ENCODE data around the gene PGAP2. TPM values are rescaled to one million over a fixed set of nuclear protein-coding genes. Genes with fewer than 3 reads are reported as not detected.

The PGAP2 gene
- 20.1 to 23.4 TPM (median 22.3 TPM) in 5 replicates for total RNA-seq (2022; extraction: Qiagen RNA extraction)

DNA sequence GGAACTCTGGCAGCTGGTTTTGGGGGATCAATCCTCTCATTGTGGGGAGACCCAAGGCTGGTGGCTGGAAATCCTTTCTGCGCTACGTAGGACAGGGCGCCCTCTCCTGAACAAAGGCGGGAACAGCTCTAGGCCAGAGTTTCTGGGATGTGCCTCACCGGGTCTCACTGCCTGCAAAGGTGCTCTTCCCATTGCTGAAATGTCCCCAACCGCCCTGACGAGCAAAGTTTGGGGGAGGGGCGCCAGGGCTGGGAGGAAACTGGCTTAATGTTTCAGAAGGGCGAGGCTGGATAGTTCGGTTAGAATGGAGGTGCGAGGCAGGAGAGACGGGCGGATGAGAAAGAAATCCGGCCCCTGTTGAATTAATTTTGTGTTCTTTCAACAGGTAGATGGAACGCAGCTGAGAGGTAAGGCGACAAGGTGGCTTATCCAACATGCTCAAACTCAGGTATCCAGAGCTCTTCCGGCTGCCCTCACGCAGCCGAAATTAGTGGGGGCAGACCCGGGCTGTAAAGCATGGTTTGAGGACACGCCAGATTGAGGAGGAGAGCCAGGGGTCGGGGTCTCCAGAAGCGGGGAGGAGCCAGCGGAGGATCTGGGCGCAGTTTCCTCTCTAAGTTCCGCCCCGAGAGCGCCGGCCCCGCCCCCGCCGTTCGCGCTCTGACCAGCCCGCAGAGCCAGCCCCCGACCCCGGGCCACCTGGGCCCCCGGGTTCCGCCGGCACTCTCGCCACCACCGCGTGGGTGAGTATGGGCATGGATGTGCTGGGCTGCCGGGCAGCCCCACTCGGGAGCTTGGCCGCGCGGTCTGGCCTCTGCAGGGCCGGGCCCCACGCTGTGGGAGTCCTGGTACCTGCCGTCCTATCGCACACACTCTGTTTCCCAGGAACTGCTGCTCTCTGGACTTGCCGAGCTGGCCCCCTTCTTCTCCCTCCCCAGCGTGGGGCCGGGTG lies at the start of gene PGAP2:
Gene PGAP2 (plus strand): TSS at position 652 of the 952 bp plus-strand sequence. CDS start 2,700 bp downstream, outside the sequence.

DNA sequence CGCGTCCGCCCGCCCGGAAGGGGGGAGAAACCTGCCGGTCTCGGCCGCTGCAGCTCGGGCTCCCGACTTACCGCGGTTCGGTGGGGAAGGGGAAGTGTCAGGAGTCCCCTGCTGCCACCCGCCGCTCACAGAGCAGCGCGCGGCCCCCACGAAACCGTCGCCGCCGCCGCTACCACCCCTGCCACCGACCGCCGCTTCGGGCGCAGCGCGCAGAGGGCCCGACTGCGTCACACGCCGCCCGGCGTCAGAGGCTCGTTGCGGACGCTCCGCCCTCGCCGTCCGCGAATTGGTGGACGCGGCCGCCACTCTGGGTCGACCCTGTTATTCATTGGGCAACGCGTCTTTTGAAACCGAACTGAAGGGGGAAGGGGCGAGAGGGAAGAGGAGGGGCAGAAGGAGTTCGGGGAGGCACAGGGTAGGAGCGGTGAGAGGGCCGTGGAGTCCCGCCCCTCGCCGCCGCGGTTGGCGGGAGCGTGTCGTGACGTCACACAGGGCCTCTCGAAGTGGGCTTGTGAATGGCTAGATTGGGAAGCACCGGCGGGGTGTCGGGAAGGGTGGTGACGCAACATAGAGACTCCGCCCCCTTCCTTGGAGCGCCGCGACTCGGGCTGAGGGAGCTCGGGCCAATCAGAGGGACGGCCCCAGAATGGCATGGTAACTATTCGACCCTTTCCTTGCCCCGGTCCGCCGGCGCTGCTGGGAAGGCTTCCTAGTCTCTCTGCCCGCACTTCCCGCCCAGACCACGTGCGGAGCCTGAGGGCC lies 10.8 kb upstream of the PGAP2 start, which contains the start of gene NUP98:
Gene NUP98 (minus strand): TSS at position 226 of the 762 bp plus-strand sequence. CDS start 15,437 bp downstream, outside the sequence.

GRCh38 chr11:3840870-3841425 lies 32.6 kb downstream of the PGAP2 start, which contains the start of gene RHOG:
TSS of gene RHOG (minus strand) at chr11:3840959. CDS start at chr11:3828138, 12,821 bp downstream.

DNA sequence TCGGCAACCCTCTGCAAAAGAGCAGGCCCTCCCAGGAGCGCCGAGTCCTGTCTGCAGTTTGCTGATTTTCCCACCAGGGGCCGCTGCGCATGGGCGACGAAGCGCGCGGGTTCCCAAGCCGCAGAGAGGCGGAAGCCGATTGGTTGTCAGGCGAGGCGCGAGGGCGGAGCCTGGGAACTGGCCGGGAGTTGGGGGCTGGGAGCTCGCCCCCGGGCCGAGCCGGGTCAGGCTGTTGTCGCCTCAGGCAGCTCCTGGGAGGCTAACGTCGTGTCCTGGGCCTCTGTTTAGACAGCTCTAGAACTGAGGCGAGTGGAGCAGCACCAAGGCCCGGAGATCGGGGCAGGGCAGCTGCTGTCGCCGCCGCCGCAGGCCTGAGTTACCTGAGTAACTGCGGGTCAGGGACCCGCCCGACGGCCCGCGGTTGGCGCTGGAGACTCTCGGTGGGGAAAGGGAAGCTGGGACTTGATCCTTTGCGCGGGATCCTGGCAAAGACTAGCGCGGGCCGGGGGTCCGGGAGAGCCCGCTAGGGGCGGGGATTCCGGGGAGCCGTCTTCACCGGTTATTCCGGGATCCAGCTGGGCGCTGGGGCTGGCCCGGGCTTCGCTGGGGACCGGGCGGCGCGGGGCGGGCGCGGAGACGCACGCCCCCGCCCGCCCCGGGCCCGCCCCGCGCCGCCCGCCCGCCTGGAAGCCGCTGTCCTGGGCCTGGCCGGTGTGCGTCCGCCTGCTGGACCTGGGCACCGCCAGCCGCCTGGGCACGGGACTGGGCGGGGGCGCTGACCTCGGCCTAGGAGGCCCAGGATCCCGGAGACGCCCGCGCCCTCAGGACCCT lies 46.8 kb downstream of the PGAP2 start, which contains the start of gene STIM1:
Gene STIM1 (plus strand): TSS at position 688 of the 831 bp plus-strand sequence. CDS start 607 bp downstream, outside the sequence.

Other genes starting within 250 kb of the PGAP2 start
- gene ART5, start 166.6 kb upstream of the PGAP2 start, total RNA-seq (2022; extraction: Qiagen RNA extraction) = 0.15 to 0.39 TPM (median 0.33 TPM) in 5 replicates
- not detected in 5 replicates for gene ART1, start 163.4 kb upstream of the PGAP2 start, total RNA-seq (2022; extraction: Qiagen RNA extraction)
- gene CHRNA10, start 137.2 kb upstream of the PGAP2 start, total RNA-seq (2022; extraction: Qiagen RNA extraction) = 0.78 to 2.1 TPM (median 0.93 TPM) in 5 replicates
- 55.0 to 72.5 TPM (median 63.5 TPM) in 5 replicates for gene NUP98, start 11.0 kb upstream of the PGAP2 start, total RNA-seq (2022; extraction: Qiagen RNA extraction)
- 91.4 to 119 TPM (median 117 TPM) in 5 replicates for gene RHOG, start 32.4 kb downstream of the PGAP2 start, total RNA-seq (2022; extraction: Qiagen RNA extraction)
- gene STIM1, start 47.1 kb downstream of the PGAP2 start, total RNA-seq (2022; extraction: Qiagen RNA extraction) = 23.3 to 27.9 TPM (median 26.8 TPM) in 5 replicates

All from A549 treated with CORT108297 at 1 μM for 4 hours (cell line).